Umbilical cord (tissue), 1 donor: ENCODE results near the gene TTC19. TPM values are rescaled to one million over a fixed set of nuclear protein-coding genes. Genes with fewer than 3 reads are reported as not detected.

Experiments used
- total RNA-seq: library from RNA; depleted of rRNA; stranded (reverse); fragments of >200 nt; gene quantifications from one replicate; pipeline ENCODE4 v1.2.3, GENCODE V29; 2014; ENCODE audit warnings: low replicate concordance; ENCODE audit not compliant: insufficient read depth

Gene TTC19
- total RNA-seq, 1 donor from 2014 or later: 43.8 TPM

Other genes with a start within 250 kb of the TTC19 start
- gene ADORA2B, start 54.7 kb upstream of the TTC19 start, total RNA-seq: 13.5 TPM
- gene ZSWIM7, start 120 bp upstream of the TTC19 start, total RNA-seq: 7.9 TPM
- 85.0 TPM for gene NCOR1, start 215.7 kb downstream of the TTC19 start, total RNA-seq
- 33.9 TPM for gene PIGL, start 217.4 kb downstream of the TTC19 start, total RNA-seq